HCT116 (cell line): Measurements from ENCODE around the gene CTLA4.

Experiments used
- JUND ChIP-seq: IDR thresholded peaks from 2 replicates; pipeline ENCODE4 v1.6.1; 2012
- POLR2A ChIP-seq: IDR thresholded peaks from 2 replicates; pipeline ENCODE4 v1.7.0; 2011; ENCODE audit warnings: borderline replicate concordance; ENCODE audit not compliant: insufficient read depth, insufficient read length; ENCODE audit errors: extremely low read depth
- POLR2AphosphoS5 ChIP-seq: IDR thresholded peaks from 2 replicates; pipeline ENCODE4 v1.6.1; 2011; ENCODE audit warnings: mild to moderate bottlenecking, low read depth, low read length, moderate library complexity
- RAD21 ChIP-seq: IDR thresholded peaks from 2 replicates; pipeline ENCODE4 v1.6.1; 2012; ENCODE audit warnings: low read depth, mild to moderate bottlenecking
- SP1 ChIP-seq: IDR thresholded peaks from 2 replicates; pipeline ENCODE4 v1.6.1; 2012; ENCODE audit warnings: low read depth
- TCF7L2 ChIP-seq: IDR thresholded peaks from 2 replicates; pipeline ENCODE4 v1.7.0; 2011; ENCODE audit warnings: borderline replicate concordance, inconsistent platforms; ENCODE audit not compliant: insufficient read depth, insufficient read length; ENCODE audit errors: extremely low read depth
- YY1 ChIP-seq: IDR thresholded peaks from 2 replicates; pipeline ENCODE4 v1.6.1; 2011; ENCODE audit warnings: low read length, low read depth, moderate library complexity, mild to moderate bottlenecking; ENCODE audit not compliant: insufficient replicate concordance; ENCODE audit errors: extremely low read depth
- TF ChIP-seq, protein P1 (sequence below), 3 experiments: fragments of 200-600 bp in 1 of 3; sonication (generic) in 1 of 3; IDR thresholded peaks in 2 of 3; conservative IDR thresholded peaks in 1 of 3; 2 replicates each; pipeline ENCODE4 v1.5.1; 2012 to 2017; ENCODE audit warnings: low read depth in 2 of 3, low read length in 2 of 3, antibody characterized with exemption in 1 of 3, borderline replicate concordance in 1 of 3, control low read depth in 1 of 3, mild to moderate bottlenecking in 1 of 3, mixed read lengths in 1 of 3, mixed run types in 1 of 3, moderate library complexity in 1 of 3; ENCODE audit not compliant: insufficient read depth in 1 of 3

GRCh38 chr2:203842373-203842772, 25.2 kb upstream of the CTLA4 start:
- TF ChIP-seq POLR2A (no peak), POLR2AphosphoS5 (no peak), RAD21 (no peak), SP1 (no peak), YY1 (no peak), JUND (no peak), TCF7L2 (no peak)
- TF ChIP-seq, protein P1, sequence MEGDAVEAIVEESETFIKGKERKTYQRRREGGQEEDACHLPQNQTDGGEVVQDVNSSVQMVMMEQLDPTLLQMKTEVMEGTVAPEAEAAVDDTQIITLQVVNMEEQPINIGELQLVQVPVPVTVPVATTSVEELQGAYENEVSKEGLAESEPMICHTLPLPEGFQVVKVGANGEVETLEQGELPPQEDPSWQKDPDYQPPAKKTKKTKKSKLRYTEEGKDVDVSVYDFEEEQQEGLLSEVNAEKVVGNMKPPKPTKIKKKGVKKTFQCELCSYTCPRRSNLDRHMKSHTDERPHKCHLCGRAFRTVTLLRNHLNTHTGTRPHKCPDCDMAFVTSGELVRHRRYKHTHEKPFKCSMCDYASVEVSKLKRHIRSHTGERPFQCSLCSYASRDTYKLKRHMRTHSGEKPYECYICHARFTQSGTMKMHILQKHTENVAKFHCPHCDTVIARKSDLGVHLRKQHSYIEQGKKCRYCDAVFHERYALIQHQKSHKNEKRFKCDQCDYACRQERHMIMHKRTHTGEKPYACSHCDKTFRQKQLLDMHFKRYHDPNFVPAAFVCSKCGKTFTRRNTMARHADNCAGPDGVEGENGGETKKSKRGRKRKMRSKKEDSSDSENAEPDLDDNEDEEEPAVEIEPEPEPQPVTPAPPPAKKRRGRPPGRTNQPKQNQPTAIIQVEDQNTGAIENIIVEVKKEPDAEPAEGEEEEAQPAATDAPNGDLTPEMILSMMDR (IDR thresholded peaks at IDR 0.05 in 2 of 3, conservative IDR thresholded peaks at IDR 0.05 in 1 of 3; ENCODE audit: borderline replicate concordance in 1 of 3, insufficient read depth in 1 of 3, low read depth in 2 of 3, low read length in 2 of 3), result no peak
